GM10266 (cell line): ENCODE measurements around the gene CSNK1D.

ENCODE experiments used
- DNase-seq: peaks from one replicate; pipeline ENCODE4 v3.0.0; 2012; ENCODE audit errors: extremely low spot score
- TF ChIP-seq, protein P1 (sequence below): IDR thresholded peaks from 2 replicates; pipeline ENCODE4 v1.5.1; 2012; ENCODE audit warnings: mild to moderate bottlenecking, low read depth; ENCODE audit not compliant: control insufficient read depth, insufficient read depth; ENCODE audit errors: missing control alignments

CSNK1D gene

DNA sequence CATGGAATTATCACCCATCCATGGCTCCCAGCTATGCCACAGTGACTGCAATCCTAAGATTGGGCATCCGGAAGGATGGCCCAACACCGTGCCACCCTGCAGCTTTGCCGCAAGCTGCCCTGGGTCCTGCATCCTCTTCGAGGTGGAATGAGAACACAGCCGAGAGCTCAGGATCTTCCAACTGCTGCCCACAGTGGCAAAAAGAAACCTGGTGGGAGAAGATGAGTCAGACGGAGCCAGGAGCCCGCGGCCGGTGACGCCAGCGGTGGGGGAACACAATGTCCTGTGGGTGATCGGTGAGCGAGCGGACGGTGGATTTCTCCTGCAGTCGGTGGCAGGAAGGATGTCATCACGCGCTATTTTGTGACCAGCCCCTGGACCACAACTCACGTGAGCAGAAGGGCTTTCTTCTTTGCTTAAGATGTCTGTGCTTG is 23.8 kb upstream of the CSNK1D start:
- TF ChIP-seq, protein P1, sequence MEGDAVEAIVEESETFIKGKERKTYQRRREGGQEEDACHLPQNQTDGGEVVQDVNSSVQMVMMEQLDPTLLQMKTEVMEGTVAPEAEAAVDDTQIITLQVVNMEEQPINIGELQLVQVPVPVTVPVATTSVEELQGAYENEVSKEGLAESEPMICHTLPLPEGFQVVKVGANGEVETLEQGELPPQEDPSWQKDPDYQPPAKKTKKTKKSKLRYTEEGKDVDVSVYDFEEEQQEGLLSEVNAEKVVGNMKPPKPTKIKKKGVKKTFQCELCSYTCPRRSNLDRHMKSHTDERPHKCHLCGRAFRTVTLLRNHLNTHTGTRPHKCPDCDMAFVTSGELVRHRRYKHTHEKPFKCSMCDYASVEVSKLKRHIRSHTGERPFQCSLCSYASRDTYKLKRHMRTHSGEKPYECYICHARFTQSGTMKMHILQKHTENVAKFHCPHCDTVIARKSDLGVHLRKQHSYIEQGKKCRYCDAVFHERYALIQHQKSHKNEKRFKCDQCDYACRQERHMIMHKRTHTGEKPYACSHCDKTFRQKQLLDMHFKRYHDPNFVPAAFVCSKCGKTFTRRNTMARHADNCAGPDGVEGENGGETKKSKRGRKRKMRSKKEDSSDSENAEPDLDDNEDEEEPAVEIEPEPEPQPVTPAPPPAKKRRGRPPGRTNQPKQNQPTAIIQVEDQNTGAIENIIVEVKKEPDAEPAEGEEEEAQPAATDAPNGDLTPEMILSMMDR, result no peak
- DNase-seq, result peak; percentile 82

DNA sequence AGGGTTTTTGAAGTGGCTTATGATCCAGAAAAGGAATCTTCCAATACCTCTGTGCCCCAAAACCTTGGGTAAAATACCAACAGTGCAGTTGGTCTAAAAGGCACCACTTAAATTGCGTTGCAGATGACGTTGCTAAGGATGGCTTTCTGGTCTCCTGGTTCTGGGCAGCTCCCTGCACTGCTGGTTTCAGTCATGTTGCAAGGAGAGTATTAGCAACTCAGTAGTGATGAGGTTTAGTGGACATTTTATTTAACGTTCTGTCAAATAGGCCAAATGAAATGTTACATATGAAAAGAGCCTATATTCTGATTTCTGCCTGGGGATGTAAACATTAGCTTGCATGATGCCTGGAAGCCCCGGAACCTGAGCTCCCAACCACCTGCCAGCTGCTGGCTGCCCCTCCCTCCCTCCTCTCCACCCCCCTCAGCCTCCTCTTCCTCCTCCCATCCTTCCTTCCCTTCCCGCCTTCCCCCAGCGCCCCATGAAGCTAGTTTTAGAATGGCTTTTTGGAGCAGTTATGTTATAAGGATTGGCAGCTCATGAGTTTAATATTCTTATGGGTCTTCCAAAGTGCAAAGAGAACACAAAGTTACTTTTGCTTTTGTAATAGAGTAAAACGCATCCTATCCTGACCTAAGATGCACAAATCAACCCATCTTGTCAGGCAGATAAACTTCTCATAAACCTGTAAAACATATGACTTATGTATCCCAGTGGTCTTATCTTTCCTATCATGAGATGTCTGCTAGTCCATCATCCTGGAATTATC is 23.2 kb upstream of the CSNK1D start:
- DNase-seq, result no peak
- TF ChIP-seq, protein P1, result no peak

DNA sequence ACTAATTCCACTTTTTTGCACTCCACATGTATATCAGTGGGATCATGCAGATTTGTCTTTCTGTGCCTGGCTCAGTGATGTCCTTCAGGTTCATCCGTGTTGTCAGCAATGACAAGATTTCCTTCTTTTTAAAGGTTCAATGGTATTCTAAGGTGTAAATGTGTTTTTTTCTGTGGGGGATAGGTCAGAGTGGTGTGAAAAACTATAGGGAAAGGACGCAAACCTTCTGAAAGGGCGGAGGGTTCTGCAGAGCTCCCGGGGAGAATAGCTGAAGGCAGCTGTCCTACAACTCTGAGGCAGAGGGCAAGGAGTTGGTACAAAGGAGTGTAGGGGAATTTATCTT is 21.9 kb upstream of the CSNK1D start:
- no peak for DNase-seq
- TF ChIP-seq, protein P1, result no peak

DNA sequence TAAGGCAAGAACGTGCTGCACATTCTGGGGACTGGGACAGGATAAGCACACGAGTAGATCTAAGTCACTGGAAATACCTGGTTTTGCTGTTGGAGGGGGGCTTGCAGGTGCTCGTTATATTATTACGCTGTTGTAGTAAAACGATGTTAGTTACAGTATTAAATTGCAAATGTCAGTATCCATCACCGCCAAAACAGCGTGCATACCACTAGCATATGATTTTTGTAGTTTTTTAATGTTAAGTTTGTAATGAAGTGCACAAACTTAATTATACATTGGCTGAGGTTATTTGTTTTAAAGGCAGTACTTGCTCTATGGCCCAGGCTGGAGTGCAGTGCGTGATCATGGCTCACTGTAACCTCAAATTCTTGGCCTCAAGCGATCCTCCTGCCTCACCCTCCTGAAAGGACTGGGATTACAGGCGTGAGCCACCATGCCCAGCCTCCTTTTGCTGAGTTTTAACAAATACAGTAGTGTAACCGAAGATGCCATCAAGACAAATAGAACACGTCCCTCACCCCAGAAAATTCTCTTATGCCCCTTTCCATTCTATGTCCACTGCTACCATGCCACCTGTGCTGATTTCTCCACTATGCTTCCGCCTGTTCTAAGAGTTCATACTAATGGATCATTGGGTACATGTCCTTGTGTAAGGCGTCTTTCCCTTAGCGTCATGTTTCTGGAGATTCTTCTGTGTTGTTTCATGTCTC is 20.7 kb upstream of the CSNK1D start:
- TF ChIP-seq, protein P1, result no peak
- no peak for DNase-seq

DNA sequence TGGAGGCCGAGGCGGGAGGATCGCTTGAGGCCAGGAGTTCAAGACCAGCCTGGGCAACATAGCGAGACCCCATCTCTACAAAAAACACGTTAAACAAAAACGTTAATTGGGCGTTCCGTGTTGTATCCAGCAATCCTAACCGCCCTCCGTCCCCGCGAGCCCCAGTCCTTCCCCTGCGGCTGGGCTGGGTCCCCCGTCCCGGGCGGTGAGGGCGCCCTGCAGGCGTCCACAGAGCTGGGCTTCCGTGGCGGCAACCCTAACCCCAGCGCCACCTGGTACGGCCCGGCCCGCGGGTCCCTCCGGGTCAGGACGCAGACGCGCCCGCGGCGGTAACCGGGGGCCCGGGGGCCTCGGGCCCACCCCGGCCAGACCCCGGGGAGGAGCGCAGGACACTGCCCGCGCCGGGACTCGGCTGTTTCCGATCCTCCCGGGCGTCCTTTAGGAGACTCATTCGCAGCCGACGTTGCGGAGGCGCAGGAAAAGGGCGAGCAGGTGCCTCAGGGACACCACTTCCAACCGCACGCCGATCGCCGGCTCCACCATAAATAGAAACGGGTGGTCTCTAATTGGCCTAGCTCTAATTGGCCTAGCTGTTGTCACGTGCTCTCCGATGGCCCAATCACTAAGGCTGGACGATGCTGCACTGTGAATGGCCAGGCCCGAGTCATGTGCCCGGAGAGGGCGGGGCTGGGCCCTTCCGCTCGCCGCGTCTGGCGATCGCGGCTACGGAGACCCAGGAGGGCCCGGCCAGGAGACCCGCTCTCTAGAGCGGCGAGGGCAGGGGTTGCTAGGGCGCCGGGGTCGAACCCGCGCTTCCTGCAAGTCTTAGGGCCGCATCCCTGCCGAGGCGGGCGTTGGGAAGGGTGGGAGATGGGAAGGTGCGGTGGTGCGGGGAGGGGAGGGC is 19.0 kb upstream of the CSNK1D start:
- TF ChIP-seq, protein P1, result no peak
- DNase-seq, result peak; percentile 100

DNA sequence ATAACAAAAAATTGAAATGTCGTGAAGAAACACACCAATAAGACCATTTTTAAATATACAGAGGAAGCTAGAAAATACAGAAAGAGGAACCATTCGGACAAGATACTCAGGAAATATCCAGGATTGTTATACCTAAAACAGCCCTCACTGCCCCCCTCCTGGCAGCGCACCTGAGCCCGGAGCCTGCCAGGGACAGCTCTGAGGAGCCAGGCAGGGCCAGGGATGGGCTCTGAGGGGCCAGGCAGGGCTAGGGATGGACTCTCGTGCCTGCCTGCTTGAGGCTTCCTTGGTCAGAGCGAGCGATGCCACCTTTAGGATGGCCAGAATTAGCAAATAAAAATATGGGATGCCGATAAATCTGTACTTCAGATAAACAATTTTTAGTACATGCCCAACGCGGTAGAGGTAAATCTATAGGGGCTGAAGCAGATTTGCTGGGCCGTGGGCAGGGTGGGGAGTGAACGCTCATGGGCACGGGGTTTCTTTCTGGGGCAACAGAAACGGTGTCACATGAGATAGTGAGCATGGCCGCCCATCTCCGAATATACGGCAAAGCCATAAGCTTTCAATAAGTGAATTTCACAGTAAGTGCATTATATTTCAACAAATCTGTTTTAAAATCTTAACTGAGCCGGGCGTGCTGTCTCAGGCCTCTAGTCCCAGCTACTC is 18.2 kb upstream of the CSNK1D start:
- TF ChIP-seq, protein P1, result no peak
- DNase-seq, result no peak
